ENCODE measurements around the gene COX8A.

The COX8A gene

GRCh38 chr11:63986932-63987513 is 12.6 kb downstream of the COX8A start:
- FAIRE-seq = no peak
- no peak for TF ChIP-seq POLR2A (IDR thresholded peaks at IDR 0.05; ENCODE audit: low read depth, low read length)

GRCh38 chr11:63991558-63991957 is 17.1 kb downstream of the COX8A start:
- DNase-seq (ENCODE audit: insufficient read length, low spot score) (no peak), FAIRE-seq (no peak)
- no peak for TF ChIP-seq POLR2A (IDR thresholded peaks at IDR 0.05; ENCODE audit: low read depth, low read length)

More at GRCh38 chr11:63986932-63987513, 12.6 kb downstream of the COX8A start:
- DNase-seq (ENCODE audit: insufficient read length, low spot score) = no peak

GRCh38 chr11:63993100-63993499 is 18.7 kb downstream of the COX8A start:
- DNase-seq (ENCODE audit: insufficient read length, low spot score) = no peak
- TF ChIP-seq POLR2A (IDR thresholded peaks at IDR 0.05; ENCODE audit: low read depth, low read length) = no peak
- no peak for FAIRE-seq

GRCh38 chr11:63993993-63994392 is 19.6 kb downstream of the COX8A start:
- no peak for DNase-seq (ENCODE audit: insufficient read length, low spot score)
- no peak for TF ChIP-seq POLR2A (IDR thresholded peaks at IDR 0.05; ENCODE audit: low read depth, low read length)
- FAIRE-seq = no peak

GRCh38 chr11:63996512-63996911 is 22.1 kb downstream of the COX8A start:
- DNase-seq (ENCODE audit: insufficient read length, low spot score) (no peak), FAIRE-seq (no peak)
- TF ChIP-seq POLR2A (IDR thresholded peaks at IDR 0.05; ENCODE audit: low read depth, low read length) = no peak

- TF ChIP-seq POLR2A (IDR thresholded peaks at IDR 0.05; ENCODE audit: low read depth, low read length) = no peak
These were observed 22.8 kb downstream of the COX8A start for GRCh38 chr11:63997104-63997700.

GRCh38 chr11:63997801-63998337 is 23.4 kb downstream of the COX8A start:
- no peak for FAIRE-seq
- DNase-seq (ENCODE audit: insufficient read length, low spot score) = no peak
- no peak for TF ChIP-seq POLR2A (IDR thresholded peaks at IDR 0.05; ENCODE audit: low read depth, low read length)

More at GRCh38 chr11:63997104-63997700, 22.8 kb downstream of the COX8A start:
- DNase-seq (ENCODE audit: insufficient read length, low spot score) (no peak), FAIRE-seq (no peak)

GRCh38 chr11:63998558-63999348 is 24.3 kb downstream of the COX8A start:
- no peak for DNase-seq (ENCODE audit: insufficient read length, low spot score)
- no peak for FAIRE-seq
- no peak for TF ChIP-seq POLR2A (IDR thresholded peaks at IDR 0.05; ENCODE audit: low read depth, low read length)

GRCh38 chr11:63999349-64000025 is 25.1 kb downstream of the COX8A start:
- FAIRE-seq (no peak), DNase-seq (ENCODE audit: insufficient read length, low spot score) (no peak)
- TF ChIP-seq POLR2A (IDR thresholded peaks at IDR 0.05; ENCODE audit: low read depth, low read length) = no peak

- no peak for TF ChIP-seq POLR2A (IDR thresholded peaks at IDR 0.05; ENCODE audit: low read depth, low read length)
- FAIRE-seq (no peak), DNase-seq (ENCODE audit: insufficient read length, low spot score) (no peak)
These were observed 25.8 kb downstream of the COX8A start for GRCh38 chr11:64000026-64000739.

GRCh38 chr11:64000740-64001483 is 26.5 kb downstream of the COX8A start:
- FAIRE-seq = no peak
- TF ChIP-seq POLR2A (IDR thresholded peaks at IDR 0.05; ENCODE audit: low read depth, low read length) = no peak
- DNase-seq (ENCODE audit: insufficient read length, low spot score) = no peak

GRCh38 chr11:64001484-64002420 is 27.3 kb downstream of the COX8A start:
- FAIRE-seq (no peak), DNase-seq (ENCODE audit: insufficient read length, low spot score) (no peak)
- TF ChIP-seq POLR2A (IDR thresholded peaks at IDR 0.05; ENCODE audit: low read depth, low read length) = no peak

Measured in H54 (cell line).